GM12874 (cell line): ENCODE results near the gene ACOX2.
A peak's percentile ranks its signal among the peaks of the same experiment; 100 is the strongest.

ENCODE experiments used
- CTCF ChIP-seq: IDR thresholded peaks from 2 replicates; pipeline ENCODE4 v1.5.1; 2011; ENCODE audit warnings: low read depth, mild to moderate bottlenecking, control low read depth, low read length, moderate library complexity; ENCODE audit not compliant: insufficient read depth

The ACOX2 gene

GRCh38 chr3:58572634-58573230 is 35.7 kb upstream of the ACOX2 start:
- TF ChIP-seq CTCF = no peak

- TF ChIP-seq CTCF = no peak
These were observed 35.1 kb upstream of the ACOX2 start for GRCh38 chr3:58572013-58572633.

GRCh38 chr3:58570851-58571250 is 33.9 kb upstream of the ACOX2 start:
- TF ChIP-seq CTCF = no peak

- no peak for TF ChIP-seq CTCF
These were observed 32.5 kb upstream of the ACOX2 start for GRCh38 chr3:58569287-58570001.

GRCh38 chr3:58568572-58569286 is 31.7 kb upstream of the ACOX2 start:
- TF ChIP-seq CTCF = peak; percentile 91

GRCh38 chr3:58567251-58567515 is 30.2 kb upstream of the ACOX2 start:
- no peak for TF ChIP-seq CTCF
